Measurements from ENCODE around the gene PTPN6. TPM values are rescaled to one million over a fixed set of nuclear protein-coding genes. Genes with fewer than 3 reads are reported as not detected.

Gene PTPN6
- total and polyA plus RNA-seq, 10 of the 15 experiments (the other 5 are each of a cell fraction or from before 2014, with no cell fraction given): 229 to 457 (median 370) TPM

GRCh38 chr12:6952863-6953441 is 1.8 kb downstream of the PTPN6 start (continued):
- TF ChIP-seq CEBPB (IDR thresholded peaks at IDR 0.05; ENCODE audit: borderline replicate concordance in 1 of 2, low read depth in 2 of 2, low read length in 2 of 2): no peak
- TF ChIP-seq MLLT1 (IDR thresholded peaks at IDR 0.05): no peak
- no peak for TF ChIP-seq BMI1 (IDR thresholded peaks at IDR 0.05; ENCODE audit: borderline replicate concordance)
- no peak for TF ChIP-seq ZNF384 (IDR thresholded peaks at IDR 0.05; ENCODE audit: borderline replicate concordance, low read depth, low read length)
- no peak; the same call in 1 of the 2 replicates for TF ChIP-seq YY1 (IDR thresholded peaks at IDR 0.05; ENCODE audit: low read depth, low read length)
- TF ChIP-seq, protein P1, sequence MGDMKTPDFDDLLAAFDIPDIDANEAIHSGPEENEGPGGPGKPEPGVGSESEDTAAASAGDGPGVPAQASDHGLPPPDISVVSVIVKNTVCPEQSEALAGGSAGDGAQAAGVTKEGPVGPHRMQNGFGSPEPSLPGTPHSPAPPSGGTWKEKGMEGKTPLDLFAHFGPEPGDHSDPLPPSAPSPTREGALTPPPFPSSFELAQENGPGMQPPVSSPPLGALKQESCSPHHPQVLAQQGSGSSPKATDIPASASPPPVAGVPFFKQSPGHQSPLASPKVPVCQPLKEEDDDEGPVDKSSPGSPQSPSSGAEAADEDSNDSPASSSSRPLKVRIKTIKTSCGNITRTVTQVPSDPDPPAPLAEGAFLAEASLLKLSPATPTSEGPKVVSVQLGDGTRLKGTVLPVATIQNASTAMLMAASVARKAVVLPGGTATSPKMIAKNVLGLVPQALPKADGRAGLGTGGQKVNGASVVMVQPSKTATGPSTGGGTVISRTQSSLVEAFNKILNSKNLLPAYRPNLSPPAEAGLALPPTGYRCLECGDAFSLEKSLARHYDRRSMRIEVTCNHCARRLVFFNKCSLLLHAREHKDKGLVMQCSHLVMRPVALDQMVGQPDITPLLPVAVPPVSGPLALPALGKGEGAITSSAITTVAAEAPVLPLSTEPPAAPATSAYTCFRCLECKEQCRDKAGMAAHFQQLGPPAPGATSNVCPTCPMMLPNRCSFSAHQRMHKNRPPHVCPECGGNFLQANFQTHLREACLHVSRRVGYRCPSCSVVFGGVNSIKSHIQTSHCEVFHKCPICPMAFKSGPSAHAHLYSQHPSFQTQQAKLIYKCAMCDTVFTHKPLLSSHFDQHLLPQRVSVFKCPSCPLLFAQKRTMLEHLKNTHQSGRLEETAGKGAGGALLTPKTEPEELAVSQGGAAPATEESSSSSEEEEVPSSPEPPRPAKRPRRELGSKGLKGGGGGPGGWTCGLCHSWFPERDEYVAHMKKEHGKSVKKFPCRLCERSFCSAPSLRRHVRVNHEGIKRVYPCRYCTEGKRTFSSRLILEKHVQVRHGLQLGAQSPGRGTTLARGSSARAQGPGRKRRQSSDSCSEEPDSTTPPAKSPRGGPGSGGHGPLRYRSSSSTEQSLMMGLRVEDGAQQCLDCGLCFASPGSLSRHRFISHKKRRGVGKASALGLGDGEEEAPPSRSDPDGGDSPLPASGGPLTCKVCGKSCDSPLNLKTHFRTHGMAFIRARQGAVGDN (IDR thresholded peaks at IDR 0.05): no peak; the same call in 1 of the 2 replicates
- no peak for TF ChIP-seq SMC3 (IDR thresholded peaks at IDR 0.05; ENCODE audit: borderline replicate concordance, low read length)
- TF ChIP-seq SMARCA5 (IDR thresholded peaks at IDR 0.05): peak; percentile 21; the same call in 1 of the 2 replicates
- no peak for TF ChIP-seq ZNF622 (IDR thresholded peaks at IDR 0.05)
- TF ChIP-seq MYB (IDR thresholded peaks at IDR 0.05; ENCODE audit: borderline replicate concordance, low read depth, low read length): no peak
- TF ChIP-seq, protein P2, sequence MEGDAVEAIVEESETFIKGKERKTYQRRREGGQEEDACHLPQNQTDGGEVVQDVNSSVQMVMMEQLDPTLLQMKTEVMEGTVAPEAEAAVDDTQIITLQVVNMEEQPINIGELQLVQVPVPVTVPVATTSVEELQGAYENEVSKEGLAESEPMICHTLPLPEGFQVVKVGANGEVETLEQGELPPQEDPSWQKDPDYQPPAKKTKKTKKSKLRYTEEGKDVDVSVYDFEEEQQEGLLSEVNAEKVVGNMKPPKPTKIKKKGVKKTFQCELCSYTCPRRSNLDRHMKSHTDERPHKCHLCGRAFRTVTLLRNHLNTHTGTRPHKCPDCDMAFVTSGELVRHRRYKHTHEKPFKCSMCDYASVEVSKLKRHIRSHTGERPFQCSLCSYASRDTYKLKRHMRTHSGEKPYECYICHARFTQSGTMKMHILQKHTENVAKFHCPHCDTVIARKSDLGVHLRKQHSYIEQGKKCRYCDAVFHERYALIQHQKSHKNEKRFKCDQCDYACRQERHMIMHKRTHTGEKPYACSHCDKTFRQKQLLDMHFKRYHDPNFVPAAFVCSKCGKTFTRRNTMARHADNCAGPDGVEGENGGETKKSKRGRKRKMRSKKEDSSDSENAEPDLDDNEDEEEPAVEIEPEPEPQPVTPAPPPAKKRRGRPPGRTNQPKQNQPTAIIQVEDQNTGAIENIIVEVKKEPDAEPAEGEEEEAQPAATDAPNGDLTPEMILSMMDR (IDR thresholded peaks at IDR 0.05 in 2 of 3, conservative IDR thresholded peaks at IDR 0.05 in 1 of 3; ENCODE audit: control insufficient read depth in 2 of 3, extremely low read depth in 1 of 3, insufficient read depth in 1 of 3, low read depth in 3 of 3, low read length in 3 of 3): no peak
- no peak for TF ChIP-seq KAT2A (conservative IDR thresholded peaks at IDR 0.05; ENCODE audit: control insufficient read depth, low read depth, low read length)
- no peak for TF ChIP-seq PKNOX1 (IDR thresholded peaks at IDR 0.05)
- TF ChIP-seq POU2F2 (IDR thresholded peaks at IDR 0.05; ENCODE audit: borderline replicate concordance, low read depth, low read length): no peak; the same call in 2 of the 3 replicates
- TF ChIP-seq HCFC1 (IDR thresholded peaks at IDR 0.05; ENCODE audit: low read length): no peak
- no peak for TF ChIP-seq CBX5 (IDR thresholded peaks at IDR 0.05; ENCODE audit: low read depth)
- TF ChIP-seq STAT3 (IDR thresholded peaks at IDR 0.05; ENCODE audit: low read depth, low read length): no peak
- TF ChIP-seq IRF3 (IDR thresholded peaks at IDR 0.05): no peak

Data from GM12878 (cell line).